ENCODE results near the gene ANAPC16.
"Not testable (repeated sequence)": the region's sequence is repeated elsewhere in the genome, so short reads cannot be mapped to it uniquely, and the experiment has no call there.

The ANAPC16 gene

DNA sequence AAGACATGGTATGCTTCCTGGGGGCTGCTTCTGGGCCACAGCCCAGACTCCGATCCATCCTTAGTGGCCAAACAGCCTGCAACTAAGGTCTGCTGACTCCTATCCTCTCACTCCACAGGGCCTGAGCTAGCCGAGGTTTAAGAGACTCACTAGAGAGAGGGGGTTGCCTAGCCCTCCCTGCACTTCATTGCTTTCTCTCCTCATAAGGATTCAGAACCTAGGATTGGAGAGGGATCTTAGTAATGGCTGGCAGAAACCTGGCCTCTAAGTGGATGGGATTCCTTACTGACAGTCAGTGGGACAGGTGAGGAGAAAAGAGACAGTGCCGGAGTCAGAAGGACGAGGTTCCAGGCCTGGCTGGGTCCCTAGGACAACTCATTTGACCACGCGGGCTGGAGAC, 49.7 kb downstream of the ANAPC16 start:
- Histone ChIP-seq H3K4me3 (ENCODE audit: low read depth, low read length) (no peak overlapping the region), H3K36me3 (no peaks in the 10 kb centered on the region), H3K27me3 (ENCODE audit: insufficient read depth, low read depth, severe bottlenecking) (no peaks in the 10 kb centered on the region), H3K9me3 (ENCODE audit: severe bottlenecking) (peaks cover 2% of the 10 kb centered on the region), H3K27ac (no peak overlapping the region)
- TF ChIP-seq, protein P1, sequence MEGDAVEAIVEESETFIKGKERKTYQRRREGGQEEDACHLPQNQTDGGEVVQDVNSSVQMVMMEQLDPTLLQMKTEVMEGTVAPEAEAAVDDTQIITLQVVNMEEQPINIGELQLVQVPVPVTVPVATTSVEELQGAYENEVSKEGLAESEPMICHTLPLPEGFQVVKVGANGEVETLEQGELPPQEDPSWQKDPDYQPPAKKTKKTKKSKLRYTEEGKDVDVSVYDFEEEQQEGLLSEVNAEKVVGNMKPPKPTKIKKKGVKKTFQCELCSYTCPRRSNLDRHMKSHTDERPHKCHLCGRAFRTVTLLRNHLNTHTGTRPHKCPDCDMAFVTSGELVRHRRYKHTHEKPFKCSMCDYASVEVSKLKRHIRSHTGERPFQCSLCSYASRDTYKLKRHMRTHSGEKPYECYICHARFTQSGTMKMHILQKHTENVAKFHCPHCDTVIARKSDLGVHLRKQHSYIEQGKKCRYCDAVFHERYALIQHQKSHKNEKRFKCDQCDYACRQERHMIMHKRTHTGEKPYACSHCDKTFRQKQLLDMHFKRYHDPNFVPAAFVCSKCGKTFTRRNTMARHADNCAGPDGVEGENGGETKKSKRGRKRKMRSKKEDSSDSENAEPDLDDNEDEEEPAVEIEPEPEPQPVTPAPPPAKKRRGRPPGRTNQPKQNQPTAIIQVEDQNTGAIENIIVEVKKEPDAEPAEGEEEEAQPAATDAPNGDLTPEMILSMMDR (IDR thresholded peaks at IDR 0.05; ENCODE audit: low read depth, low read length): no peak
- DNase-seq: no peak

DNA sequence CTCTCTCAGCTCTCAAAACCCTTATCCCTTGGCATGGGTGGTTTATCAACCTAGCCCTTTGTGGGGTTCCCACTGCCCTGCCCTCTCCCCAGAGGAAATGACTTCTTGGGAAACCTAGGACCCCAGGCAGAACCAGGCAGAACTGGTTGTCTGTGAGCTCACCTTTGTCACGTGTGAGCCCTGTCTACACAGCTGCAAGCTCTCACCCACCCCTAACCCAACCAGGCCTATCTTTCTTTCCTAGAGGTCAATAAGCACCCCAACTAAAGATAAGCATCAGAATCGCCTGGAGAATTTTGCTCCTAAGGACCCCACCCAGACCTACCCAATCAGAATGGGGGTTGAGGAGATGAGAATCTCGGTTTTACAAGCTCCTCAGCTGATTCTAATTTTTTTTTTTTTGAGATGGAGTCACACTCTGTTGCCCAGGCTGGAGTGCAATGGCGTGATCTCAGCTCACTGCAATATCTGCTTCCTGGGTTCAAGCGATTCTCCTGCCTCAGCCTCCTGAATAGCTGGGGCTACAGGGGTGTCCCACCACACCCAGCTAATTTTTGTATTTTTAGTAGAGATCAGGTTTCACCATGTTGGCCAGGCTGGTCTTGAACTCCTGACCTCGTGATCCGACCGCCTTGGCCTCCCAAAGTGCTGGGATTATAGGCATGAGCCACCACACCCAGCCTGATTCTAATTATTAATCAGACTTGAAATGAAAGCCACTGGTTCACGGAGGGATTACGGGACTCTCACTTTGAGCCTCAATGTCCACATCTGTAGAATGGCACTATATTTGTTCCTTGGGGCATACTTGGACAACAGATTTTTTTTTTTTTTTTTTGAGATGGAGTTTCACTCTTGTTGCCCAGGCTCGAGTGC, 50.4 kb downstream of the ANAPC16 start:
- TF ChIP-seq, protein P1 (IDR thresholded peaks at IDR 0.05; ENCODE audit: low read depth, low read length): no peak
- peaks cover 2% of the 10 kb centered on the region for H3K9me3 ChIP-seq (ENCODE audit: severe bottlenecking)
- H3K27me3 ChIP-seq (ENCODE audit: insufficient read depth, low read depth, severe bottlenecking): no peaks in the 10 kb centered on the region
- H3K36me3 ChIP-seq: no peaks in the 10 kb centered on the region
- no peak overlapping the region for H3K27ac ChIP-seq
- DNase-seq: no peak
- no peak overlapping the region for H3K4me3 ChIP-seq (ENCODE audit: low read depth, low read length)

DNA sequence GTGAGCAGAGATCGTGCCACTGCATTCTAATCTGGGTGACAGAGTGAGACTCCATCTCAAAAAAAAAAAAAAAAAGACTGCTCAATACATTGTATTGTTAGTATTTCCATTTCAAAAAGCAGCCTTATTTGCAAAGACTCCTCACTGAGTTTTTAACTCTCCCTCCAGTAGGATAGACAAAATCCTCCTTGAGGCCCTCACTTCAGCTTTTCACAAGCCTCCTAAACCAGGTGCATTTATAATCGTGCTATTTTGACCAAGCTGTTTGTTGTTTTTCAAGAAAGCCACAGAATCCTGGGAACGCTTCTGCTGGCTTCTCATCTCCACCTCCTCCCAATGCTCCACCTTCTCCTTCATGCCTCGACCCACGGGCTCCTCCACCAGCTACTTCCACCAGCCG, 51.6 kb downstream of the ANAPC16 start:
- Histone ChIP-seq H3K36me3 (no peaks in the 10 kb centered on the region), H3K9me3 (ENCODE audit: severe bottlenecking) (peaks cover 2% of the 10 kb centered on the region), H3K4me3 (ENCODE audit: low read depth, low read length) (no peak overlapping the region), H3K27me3 (ENCODE audit: insufficient read depth, low read depth, severe bottlenecking) (no peaks in the 10 kb centered on the region), H3K27ac (no peak overlapping the region)
- no peak for DNase-seq
- TF ChIP-seq, protein P1 (IDR thresholded peaks at IDR 0.05; ENCODE audit: low read depth, low read length): no peak

DNA sequence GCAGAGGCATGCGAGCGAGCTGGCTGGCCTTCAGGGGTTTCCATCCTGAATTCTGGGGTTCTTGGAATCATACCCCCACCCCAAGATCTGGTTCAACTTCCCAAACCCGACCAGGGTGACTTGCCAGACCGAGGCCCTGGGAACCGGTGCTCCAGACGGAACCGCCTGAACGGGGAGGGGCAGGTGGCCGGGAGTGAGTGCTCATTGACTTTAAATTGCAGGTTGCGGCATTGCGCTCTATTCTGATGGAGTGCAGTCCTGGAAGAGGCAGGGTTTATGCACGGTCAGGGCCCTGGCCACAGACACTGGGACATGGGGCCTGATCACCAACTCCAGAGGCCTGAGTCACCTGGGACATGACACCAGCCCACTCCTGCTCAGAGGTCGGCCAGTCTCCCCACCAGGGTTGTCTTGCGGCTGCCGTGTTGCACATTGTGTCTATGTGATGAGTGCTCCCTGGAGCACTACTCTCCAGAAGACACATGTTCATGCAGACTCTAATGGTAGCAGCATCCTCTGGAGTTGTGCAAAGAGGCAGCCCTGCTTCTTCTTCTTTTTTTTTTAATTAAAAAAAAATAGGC, 52.1 kb downstream of the ANAPC16 start:
- H3K4me3 ChIP-seq (ENCODE audit: low read depth, low read length): no peak overlapping the region
- no peak overlapping the region for H3K27ac ChIP-seq

DNA sequence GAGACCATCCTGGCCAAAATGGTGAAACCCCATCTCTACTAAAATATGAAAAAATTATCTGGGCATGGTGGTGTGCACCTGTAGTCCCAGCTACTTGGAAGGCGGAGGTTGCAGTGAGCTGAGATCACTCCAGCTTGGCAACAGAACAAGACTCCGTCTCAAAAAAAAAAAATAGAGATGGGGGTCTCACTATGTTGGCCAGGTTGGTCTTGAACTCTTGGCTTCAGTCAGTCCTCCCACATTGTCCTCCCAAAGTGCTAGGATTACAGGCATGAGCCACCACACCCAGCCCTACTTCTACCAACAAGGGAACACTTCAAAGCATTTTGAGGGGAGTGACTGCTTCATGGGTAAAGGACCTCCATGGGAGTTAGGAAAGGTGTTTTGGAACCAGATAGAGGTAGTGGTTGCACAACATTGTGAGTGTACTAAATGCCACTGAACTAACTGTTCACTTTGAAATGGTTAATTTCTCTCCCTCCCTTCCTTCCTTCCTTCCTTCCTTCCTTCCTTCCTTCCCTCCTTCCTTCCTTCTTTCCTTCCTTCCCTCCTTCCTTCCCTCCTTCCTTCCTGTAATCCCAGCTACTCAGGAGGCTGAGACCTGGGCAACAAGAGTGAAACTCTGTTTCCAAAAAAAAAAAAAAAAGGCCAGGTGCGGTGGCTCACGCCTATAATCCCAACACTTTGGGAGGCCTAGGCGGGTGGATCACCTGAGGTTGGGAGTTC, 52.8 kb downstream of the ANAPC16 start:
- not testable (repeated sequence) for H3K27me3 ChIP-seq (ENCODE audit: insufficient read depth, low read depth, severe bottlenecking); H3K36me3 ChIP-seq; DNase-seq; H3K4me3 ChIP-seq (ENCODE audit: low read depth, low read length); H3K9me3 ChIP-seq (ENCODE audit: severe bottlenecking); H3K27ac ChIP-seq

More for the DNA sequence above, 52.1 kb downstream of the ANAPC16 start:
- no peaks in the 10 kb centered on the region for H3K27me3 ChIP-seq (ENCODE audit: insufficient read depth, low read depth, severe bottlenecking)
- H3K9me3 ChIP-seq (ENCODE audit: severe bottlenecking): peaks cover 2% of the 10 kb centered on the region
- TF ChIP-seq, protein P1 (IDR thresholded peaks at IDR 0.05; ENCODE audit: low read depth, low read length): no peak
- DNase-seq: no peak
- no peaks in the 10 kb centered on the region for H3K36me3 ChIP-seq

All from WERI-Rb-1 (cell line).